ENCODE results near the gene PTK6.

DNA sequence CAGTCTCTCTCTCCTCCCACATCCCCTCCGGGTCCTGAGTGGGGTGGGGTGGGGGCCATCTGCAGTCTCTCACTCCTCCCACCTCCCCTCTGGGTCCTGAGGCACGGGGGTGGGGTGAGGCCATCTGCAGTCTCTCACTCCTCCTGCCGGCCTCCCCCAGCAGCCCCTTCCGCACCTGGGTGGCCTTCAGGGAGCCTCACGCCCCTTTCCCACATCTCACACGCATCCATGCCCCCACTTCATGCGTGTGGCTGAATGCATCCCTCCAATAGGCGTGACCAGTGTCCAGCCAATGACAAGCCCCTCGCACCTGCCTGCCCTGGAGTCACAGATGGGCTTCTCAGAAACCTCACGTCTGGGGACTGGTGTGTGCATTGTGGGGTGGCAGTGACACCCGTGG is 11.4 kb upstream of the PTK6 start:
- TF ChIP-seq, protein P1, sequence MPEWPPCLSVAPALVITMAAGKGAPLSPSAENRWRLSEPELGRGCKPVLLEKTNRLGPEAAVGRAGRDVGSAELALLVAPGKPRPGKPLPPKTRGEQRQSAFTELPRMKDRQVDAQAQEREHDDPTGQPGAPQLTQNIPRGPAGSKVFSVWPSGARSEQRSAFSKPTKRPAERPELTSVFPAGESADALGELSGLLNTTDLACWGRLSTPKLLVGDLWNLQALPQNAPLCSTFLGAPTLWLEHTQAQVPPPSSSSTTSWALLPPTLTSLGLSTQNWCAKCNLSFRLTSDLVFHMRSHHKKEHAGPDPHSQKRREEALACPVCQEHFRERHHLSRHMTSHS (tag by site-specific recombination; IDR thresholded peaks at IDR 0.05): no peak
- no peak for TF ChIP-seq ZNF311 (tag by site-specific recombination; IDR thresholded peaks at IDR 0.05; ENCODE audit: borderline replicate concordance)
- TF ChIP-seq, protein P2, sequence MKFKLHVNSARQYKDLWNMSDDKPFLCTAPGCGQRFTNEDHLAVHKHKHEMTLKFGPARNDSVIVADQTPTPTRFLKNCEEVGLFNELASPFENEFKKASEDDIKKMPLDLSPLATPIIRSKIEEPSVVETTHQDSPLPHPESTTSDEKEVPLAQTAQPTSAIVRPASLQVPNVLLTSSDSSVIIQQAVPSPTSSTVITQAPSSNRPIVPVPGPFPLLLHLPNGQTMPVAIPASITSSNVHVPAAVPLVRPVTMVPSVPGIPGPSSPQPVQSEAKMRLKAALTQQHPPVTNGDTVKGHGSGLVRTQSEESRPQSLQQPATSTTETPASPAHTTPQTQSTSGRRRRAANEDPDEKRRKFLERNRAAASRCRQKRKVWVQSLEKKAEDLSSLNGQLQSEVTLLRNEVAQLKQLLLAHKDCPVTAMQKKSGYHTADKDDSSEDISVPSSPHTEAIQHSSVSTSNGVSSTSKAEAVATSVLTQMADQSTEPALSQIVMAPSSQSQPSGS (tag by site-specific recombination; IDR thresholded peaks at IDR 0.05; ENCODE audit: low read depth): no peak
- TF ChIP-seq, protein P3, sequence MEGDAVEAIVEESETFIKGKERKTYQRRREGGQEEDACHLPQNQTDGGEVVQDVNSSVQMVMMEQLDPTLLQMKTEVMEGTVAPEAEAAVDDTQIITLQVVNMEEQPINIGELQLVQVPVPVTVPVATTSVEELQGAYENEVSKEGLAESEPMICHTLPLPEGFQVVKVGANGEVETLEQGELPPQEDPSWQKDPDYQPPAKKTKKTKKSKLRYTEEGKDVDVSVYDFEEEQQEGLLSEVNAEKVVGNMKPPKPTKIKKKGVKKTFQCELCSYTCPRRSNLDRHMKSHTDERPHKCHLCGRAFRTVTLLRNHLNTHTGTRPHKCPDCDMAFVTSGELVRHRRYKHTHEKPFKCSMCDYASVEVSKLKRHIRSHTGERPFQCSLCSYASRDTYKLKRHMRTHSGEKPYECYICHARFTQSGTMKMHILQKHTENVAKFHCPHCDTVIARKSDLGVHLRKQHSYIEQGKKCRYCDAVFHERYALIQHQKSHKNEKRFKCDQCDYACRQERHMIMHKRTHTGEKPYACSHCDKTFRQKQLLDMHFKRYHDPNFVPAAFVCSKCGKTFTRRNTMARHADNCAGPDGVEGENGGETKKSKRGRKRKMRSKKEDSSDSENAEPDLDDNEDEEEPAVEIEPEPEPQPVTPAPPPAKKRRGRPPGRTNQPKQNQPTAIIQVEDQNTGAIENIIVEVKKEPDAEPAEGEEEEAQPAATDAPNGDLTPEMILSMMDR (tag by site-specific recombination; IDR thresholded peaks at IDR 0.05): no peak

Measured in HEK293 (cell line).